Measurements from ENCODE around the gene HHAT. TPM values are rescaled to one million over a fixed set of nuclear protein-coding genes. Genes with fewer than 3 reads are reported as not detected.
A peak's percentile ranks its signal among the peaks of the same experiment; 100 is the strongest.

HHAT gene
- polyA plus RNA-seq, 3 donors: 13.0 to 14.9 (median 14.8) TPM

DNA sequence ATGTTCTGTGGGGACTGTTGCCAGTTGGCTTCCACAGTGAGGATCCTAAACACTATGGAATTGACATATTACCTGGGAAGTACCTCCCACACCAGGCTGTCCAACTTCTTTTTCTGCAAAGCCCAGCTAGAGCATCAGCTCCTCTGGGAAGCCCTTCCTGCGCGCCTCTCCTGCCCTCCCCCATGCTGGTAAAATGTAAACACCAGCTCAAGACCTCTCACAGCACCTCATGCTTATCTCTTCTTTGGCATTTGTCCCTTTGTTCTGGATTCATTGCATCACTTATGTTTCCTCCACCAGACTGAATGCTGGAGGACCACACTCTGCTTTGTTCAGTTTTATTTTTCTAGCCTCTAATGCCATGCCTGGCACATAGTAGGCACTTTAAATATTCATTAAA lies 172.1 kb downstream of the HHAT start:
- DNase-seq (ENCODE audit: extremely low read depth in 1 of 11, low read depth in 9 of 11, low spot score in 4 of 11): no peak

DNA sequence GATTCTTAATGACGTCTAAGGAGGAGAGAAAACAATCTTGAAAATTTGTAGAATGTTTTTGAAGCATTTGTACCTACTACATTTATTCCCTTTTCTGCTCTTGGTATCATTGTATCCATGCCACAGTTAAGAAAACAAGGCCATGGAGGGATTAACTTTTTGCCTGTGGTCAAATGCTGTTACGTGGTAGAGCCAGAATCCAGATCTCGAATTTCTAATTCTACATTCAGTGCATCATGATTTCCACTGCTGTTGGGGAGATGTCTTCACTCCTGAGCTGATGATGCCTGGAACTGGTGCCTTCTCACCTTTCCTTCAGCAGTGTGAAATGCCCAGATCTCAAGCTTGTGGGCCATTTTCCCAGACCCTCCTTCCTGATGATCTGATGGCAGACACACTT lies 175.6 kb downstream of the HHAT start:
- DNase-seq (ENCODE audit: extremely low read depth in 1 of 11, low read depth in 9 of 11, low spot score in 4 of 11): no peak

DNA sequence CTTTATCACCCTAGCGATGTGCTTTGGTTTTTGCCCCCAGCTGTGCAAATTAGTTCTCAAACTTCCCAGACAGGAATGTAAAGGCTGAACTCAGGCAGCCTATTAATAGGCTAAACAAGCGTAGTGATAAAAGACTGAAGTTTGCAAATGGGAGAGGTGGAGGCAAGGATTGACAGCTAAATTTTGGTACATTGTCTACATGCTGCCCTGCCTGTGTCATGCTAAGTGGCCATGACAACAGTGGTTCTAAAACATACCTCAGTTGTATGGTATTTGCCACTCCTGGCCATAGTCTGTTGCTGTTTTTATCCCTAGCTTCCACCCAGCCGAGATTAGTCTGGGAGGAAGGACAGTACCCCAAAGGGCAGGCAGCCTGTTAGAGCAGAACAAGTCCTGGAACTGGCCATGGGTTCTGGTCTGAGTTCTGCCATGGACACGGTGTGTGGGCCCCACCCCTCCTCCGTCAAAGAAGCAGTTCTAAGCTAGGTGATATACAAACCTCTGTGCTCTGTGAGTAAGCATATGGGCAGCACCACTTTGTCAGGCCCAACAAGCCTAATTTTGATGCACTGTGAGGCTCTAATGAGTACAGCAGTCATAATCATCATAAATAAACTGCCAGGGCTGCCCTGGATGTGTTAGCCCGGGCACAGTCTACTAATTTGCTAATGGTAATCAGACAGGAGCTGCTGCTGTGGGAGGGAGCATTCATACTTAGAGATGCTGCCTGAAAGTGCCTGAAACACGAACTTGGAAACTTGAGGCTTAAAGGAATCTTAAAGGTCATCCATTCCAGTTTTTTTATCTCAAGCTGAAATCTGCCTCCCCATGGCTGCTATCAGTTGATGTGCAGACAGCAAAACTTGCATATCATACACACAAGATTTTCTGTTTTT lies 177.1 kb downstream of the HHAT start:
- DNase-seq (ENCODE audit: extremely low read depth in 1 of 11, low read depth in 9 of 11, low spot score in 4 of 11): no peak

DNA sequence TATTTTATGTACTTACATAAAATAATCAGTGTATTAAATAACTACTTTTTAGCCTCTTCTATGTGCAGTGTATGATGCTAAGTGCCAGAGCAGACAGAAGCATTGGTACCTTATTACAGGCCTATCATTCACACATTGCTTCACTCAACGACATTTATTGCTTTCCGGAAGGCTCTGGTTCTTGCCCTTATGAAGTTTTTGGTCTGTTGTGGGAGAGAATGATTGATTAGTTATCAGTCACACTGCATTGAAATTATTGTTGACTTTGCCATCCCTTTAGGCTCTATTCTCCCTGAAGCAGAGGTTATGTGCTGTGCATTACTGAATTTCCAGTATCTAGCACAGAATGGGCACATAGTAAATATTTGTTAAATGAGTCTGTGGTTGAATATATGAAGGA lies 178.0 kb downstream of the HHAT start:
- DNase-seq (ENCODE audit: extremely low read depth in 1 of 11, low read depth in 9 of 11, low spot score in 4 of 11): no peak

DNA sequence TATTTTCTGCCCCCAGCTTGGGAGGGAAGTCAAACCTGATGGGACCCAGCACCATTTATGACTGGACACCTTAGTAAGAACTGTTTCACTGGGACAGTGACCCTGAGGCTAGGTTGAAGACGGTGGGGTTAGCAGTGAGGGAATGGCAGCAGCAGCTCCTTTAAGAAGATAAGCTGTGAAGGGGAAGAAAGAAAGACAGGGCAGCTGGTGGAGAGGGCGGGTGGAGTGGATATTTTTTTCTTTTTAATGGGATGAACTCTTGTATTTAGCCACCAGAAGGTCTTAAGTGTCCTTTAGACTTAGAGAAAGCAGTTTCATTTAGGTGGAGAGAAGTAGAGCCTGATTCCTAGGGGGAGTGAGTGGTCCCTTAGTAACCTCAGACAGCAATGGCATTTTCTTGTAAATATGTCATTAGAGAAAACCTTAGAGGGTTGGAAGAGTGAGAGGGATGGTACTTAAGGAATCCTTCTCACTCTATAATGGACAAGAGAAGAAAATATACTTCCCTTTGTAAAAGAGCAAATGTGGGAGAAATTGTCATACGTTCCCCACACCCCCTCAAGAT lies 187.5 kb downstream of the HHAT start:
- no peak for DNase-seq (ENCODE audit: extremely low read depth in 1 of 11, low read depth in 9 of 11, low spot score in 4 of 11)

DNA sequence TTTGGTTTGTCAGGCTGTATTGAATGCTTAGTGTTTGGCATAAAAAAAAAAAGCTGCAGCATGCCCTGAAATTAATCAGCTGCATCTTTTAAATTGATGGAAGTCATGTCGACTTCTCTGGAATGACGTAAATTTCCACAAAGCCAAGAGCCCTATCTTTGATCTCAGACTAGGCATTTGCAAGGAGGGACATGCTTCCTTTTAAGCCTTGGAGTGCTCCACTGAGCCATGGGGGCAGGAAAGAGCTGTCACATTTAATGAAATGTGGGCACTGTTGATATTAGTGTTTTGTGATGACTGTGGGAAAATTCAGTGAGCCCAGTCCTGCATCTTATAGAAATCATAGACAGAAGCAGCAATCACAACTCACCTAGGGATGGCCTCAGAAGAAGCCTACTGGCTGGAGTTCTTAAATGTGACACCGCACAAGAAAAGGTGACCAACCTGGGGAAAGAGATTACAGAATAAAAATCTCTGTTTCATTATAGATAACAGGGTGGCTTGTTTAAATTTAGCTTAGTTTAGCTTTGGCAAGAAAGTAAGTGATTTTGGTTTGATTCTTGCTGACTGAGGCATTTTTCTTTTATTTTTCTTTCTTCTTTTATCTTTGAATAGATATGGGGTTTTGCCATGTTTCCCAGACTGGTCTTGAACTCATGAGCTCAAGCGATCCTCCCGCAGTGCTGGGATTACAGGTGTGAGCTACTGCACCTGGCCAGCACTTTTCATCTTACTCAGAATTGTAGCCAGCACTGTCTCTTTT lies 188.2 kb downstream of the HHAT start:
- DNase-seq (ENCODE audit: extremely low read depth in 1 of 11, low read depth in 9 of 11, low spot score in 4 of 11): peak in 6 of 11 donors; percentile 7 to 34 (median 22)

DNA sequence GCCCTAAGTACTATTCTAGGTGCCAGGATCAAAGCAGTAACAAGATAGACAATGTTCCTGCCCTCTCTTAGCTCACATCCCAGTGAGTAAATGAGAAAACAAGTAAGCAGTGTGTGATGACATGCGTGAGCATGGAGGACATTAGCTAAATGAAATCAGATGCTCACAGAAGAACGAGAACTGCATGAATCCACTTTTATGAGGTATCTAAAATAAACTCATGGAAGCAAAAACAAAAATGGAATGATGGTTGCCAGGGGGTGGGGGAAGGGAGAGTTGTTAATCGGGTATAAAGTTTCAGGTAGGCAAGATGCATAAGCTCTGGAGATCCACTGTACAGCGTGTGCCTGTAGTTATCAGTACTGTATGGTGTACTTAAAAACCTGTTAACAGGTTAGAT lies 195.1 kb downstream of the HHAT start:
- DNase-seq (ENCODE audit: extremely low read depth in 1 of 11, low read depth in 9 of 11, low spot score in 4 of 11): no peak

DNA sequence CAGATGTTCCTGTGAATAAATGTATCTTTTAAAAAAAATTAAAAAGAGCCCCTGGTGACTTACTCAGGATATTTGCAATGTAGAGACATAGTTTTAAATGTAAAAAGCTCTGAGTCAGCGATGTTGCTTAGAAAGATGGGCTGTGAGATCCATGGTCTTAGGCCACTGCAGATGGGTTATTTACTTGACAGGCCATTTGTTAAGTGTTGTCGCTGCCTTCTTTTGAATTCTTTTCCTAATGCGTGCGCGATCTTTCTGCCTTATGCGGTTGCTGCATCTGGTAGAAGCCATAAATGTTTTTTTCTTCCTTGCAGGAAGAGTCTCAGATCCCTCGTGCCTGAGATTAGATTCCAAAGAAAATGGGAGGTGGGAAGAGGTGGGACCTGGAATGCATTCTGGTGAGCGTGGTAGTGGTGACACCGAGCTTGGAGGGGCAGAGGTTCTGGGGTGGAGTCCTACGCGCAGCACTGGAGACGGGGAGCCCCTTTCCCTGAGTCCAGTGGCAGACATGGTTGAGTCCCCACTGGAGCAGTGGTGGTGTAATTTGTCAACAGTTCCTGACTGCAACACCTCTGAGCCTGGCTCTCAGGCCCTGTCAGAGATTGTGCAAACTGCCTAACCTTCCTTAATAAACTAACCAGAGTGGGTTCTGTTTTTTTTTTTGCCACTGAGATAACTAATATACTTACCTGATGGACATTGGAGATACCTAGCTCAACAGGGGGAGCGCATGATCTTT lies 197.2 kb downstream of the HHAT start:
- no peak for DNase-seq (ENCODE audit: extremely low read depth in 1 of 11, low read depth in 9 of 11, low spot score in 4 of 11)

DNA sequence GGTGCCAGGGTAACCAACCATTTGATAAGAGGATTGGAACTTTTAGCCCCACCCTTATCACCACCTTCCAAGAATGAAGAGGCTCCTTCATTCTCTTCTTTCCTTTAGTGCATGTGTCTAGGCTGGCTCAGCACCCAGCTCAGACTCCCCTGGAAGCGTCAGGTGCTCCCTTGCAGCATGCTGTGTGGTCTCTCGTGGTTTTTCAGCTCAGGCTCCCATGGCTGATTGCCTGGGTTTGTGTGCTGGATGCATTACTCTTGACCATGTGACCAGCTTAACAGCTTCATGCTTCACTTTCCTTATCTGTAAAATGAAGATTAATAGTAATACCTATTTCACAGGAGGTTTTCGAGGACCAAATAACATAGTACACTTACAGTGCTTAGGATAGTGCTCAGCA lies 198.4 kb downstream of the HHAT start:
- no peak for DNase-seq (ENCODE audit: extremely low read depth in 1 of 11, low read depth in 9 of 11, low spot score in 4 of 11)

DNA sequence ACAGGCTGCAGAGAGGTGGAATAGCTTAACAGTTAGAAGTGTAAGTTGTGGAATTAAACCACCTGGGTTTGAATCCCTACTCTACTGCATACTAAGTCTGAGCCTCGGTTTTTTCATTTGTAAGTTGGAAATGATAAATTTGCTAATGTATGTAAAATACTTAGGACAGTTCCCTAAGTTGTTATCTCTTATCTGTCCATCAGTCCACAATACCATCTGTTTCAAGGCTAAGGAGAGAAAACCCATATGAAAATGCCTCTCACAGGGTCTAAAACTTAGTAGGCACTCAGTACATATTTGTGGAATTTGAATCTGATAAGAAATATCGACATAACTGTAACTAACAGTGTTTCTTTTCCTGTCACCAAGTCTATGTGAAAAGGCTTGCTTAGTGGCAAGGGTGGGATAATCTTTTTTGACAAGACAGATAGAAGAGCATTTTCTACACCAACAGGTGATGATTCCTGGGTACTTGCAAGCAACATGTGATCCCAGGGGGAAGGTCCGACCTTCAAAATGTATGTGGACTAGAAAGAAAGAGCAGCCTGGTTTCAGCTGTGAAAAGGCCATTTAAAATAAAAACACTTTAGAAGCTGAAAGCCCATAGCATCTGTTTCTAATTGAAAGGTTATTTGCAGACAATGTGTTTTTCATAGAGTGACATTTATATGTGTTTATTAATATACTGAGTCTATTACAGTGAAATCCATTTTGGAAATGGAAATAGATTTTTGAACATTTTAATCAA lies 202.9 kb downstream of the HHAT start:
- no peak for DNase-seq (ENCODE audit: extremely low read depth in 1 of 11, low read depth in 9 of 11, low spot score in 4 of 11)

DNA sequence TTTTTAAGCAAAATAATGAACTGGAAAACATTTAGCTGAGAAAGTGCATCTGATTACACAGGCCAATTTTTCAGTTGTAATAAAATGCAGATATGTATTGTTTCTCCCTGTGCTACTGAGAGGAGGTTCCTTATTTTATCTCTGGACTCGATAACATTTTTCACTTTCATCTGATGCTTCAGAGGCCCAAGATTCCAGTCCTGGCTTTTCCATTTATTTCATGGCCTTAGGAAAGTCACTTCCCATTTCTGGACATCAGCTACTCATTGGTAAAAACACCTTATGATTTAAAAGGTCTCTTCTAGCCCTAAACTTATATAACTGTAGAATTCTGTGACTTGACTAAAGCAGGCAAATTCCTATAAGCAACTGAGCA lies 203.5 kb downstream of the HHAT start:
- DNase-seq (ENCODE audit: extremely low read depth in 1 of 11, low read depth in 9 of 11, low spot score in 4 of 11): no peak

DNA sequence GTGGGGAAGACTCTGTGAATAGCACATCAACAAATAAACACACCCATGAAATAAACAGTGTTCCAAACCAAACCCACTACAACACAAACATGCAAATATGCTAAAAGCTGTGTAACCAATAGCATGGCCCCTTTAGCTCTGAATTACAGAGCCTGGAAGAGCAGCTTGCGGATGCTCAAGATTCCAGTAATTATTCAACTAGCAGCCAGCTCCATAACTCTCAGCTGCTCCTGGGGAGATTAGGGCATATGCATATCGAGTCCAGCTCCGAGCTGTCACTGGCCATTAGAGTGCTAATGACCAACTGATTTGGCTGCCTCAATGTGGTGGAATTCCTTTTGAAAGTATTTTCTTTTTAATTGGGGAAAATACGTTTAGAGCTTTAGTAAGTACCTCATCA lies 207.1 kb downstream of the HHAT start:
- no peak for DNase-seq (ENCODE audit: extremely low read depth in 1 of 11, low read depth in 9 of 11, low spot score in 4 of 11)

DNA sequence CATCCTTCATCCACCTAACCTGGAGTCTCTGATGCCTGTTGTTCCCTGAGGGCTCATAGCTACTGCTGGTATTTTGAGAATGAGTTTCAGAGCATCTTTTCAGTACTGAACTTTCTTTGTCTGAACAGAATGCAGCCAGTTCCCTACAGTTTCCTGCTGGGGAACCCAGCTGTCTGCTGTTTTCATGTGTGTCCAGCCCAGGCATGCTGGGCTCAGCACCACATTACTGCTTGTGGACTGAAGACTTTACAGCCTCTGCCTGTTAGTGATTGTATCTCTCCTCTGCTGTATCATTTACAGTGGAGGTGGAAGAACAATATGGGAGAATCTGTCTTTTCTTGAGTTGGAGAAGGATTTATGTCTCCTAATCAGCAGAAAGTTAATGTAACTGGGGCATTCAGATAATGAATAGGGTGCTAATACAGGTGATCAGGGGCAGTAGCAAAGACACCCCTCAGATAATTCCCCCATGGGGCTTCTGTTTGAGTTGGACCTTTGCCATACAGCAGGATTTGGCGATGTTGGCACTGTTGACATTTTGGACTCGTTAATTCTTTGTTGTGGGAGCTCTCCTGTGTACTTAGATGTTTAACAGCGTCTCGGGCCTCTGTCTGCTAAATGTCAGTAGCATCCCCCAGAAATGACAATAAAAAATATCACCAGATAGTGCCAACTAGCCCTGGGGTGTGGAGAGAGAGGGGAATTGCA lies 207.7 kb downstream of the HHAT start:
- DNase-seq (ENCODE audit: extremely low read depth in 1 of 11, low read depth in 9 of 11, low spot score in 4 of 11): no peak

DNA sequence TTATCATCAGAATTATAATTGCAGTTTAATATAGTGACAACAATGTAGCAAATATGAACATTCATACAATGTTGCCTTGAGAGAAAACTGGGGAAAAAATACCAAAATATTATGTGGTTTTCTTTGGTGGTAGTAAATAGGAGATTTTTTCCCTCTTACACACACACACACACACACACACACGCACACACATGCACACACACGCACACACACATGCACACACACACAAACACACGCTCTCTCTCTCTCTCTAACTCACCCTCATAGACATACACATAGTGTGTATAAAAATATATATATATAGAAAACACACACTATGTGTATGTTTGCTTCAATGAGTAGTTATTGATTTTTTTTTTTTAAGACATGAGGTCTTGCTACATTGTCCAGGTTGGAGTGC lies 211.6 kb downstream of the HHAT start:
- DNase-seq (ENCODE audit: extremely low read depth in 1 of 11, low read depth in 9 of 11, low spot score in 4 of 11): no peak

DNA sequence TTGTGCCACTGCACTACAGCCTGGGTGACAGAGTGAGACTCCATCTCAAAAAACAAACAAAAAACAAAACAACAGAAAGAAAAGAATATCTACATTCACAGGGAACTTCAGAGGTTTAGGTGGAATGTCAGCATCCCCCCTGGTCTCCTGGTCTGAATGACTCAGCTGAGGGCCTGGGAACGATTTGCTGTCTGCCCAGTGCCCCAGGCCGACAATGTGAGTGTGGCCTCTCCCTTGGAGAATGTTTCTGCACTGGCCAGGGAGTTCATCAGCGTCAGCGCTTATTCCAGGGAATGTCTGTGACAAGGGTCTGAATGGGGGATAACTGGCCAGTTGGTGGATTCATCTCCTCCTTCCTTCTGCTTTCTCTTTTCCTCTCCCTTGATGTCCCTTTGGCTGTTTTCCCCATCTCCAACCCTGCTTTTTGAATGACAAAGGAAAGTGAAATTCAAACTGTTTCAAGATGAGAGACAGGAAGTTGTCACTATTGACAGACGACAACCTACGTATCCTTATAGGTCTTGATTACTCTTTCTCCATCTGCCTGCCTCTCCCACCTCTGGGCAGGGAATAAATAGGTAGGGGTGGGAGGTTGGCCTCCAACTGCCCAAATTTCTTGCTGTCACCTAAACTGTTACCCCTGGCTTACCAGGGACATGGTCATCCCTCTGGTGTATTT lies 213.1 kb downstream of the HHAT start:
- DNase-seq (ENCODE audit: extremely low read depth in 1 of 11, low read depth in 9 of 11, low spot score in 4 of 11): no peak

DNA sequence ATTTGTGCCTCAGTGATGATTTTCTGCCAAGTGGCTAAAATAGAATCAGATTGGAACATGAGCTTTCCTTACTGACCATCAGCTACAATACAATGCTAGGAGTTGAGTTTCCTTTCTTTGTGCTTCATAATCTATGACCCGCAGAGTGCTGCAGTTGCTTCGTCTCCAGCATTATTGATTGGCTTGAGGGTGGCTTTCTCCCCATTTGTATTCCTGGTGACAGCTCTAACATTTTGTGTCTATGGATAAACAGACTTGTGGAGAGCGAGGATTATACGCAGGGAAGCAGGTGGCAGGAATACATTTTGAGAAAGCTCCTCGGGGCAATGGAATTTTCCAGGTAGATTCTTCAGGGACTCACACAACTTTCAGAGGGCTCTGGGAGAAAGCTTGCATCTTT lies 223.2 kb downstream of the HHAT start:
- DNase-seq (ENCODE audit: extremely low read depth in 1 of 11, low read depth in 9 of 11, low spot score in 4 of 11): no peak

DNA sequence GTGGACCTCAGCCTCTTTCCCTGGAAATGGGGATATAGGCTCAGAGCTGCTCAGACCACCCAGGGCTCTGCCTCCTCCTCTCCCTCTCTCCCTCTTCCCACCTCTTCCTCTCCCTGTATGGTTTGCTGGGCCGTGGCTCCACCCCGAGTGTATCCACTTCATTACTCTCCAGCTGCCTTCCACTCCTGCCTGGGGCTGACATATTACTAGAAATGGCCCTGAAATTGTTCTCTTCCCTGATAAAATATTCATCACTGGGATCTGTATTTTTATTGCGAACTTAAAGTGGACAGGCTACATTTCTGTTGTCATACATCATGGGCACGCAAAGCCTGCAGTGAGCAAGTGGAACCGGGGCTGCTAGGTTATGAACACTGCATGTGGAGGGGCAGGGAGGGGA lies 225.0 kb downstream of the HHAT start:
- no peak for DNase-seq (ENCODE audit: extremely low read depth in 1 of 11, low read depth in 9 of 11, low spot score in 4 of 11)

DNA sequence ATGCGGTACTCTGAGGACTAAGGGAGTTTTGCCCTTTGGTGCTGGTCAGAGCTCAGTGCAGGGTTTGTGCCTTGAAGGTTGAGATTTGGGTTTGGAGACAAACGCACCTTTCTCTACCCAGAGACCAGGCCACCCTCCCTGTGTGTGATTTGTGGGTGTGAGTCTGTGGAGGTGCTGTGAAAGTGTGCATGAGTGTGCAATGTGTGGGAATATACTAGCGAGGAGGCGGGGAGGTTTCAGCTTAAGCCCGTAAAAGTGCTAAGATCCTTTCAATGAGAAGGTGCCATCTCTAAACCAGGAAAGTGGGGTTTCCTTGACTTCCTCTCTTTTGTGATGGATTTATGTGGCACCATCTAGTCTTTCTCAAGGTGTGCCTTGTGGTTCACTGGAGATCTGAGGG lies 225.7 kb downstream of the HHAT start:
- DNase-seq (ENCODE audit: extremely low read depth in 1 of 11, low read depth in 9 of 11, low spot score in 4 of 11): no peak
